ENCODE data around the gene NPB.

The NPB gene

GRCh38 chr17:81869221-81870130 is 32.6 kb upstream of the NPB start (continued):
- TF ChIP-seq ZFHX2 (tag by site-specific recombination; conservative IDR thresholded peaks at IDR 0.05) (peak; percentile 89), OVOL3 (tag by site-specific recombination; IDR thresholded peaks at IDR 0.05) (0 out of 2 replicates have a peak, but pooled peaks have one; percentile 18), ZNF169 (tag by site-specific recombination; IDR thresholded peaks at IDR 0.05) (no peak), ZNF792 (tag by site-specific recombination; IDR thresholded peaks at IDR 0.05) (no peak), ZNF610 (tag by site-specific recombination; IDR thresholded peaks at IDR 0.05; ENCODE audit: borderline replicate concordance) (peak; percentile 82; the same call in 1 of the 2 replicates), ZSCAN30 (tag by site-specific recombination; IDR thresholded peaks at IDR 0.05) (peak; percentile 86), ZNF530 (tag by site-specific recombination; IDR thresholded peaks at IDR 0.05; ENCODE audit: low read depth) (no peak), ZNF571 (tag by site-specific recombination; IDR thresholded peaks at IDR 0.05) (no peak), BCL11A (tag by site-specific recombination; IDR thresholded peaks at IDR 0.05; ENCODE audit: low read depth) (peak; percentile 93), ZBTB26 (tag by site-specific recombination; optimal IDR thresholded peaks at IDR 0.05) (peak; percentile 81), ZNF2 (tag by site-specific recombination; IDR thresholded peaks at IDR 0.05) (peak; percentile 74), ZEB2 (tag by site-specific recombination; IDR thresholded peaks at IDR 0.05) (peak; percentile 94), ZNF843 (tag by site-specific recombination; IDR thresholded peaks at IDR 0.05) (peak; percentile 53), ZNF747 (tag by site-specific recombination; IDR thresholded peaks at IDR 0.05) (no peak), SP2 (tag by site-specific recombination; IDR thresholded peaks at IDR 0.05) (peak; percentile 8), ZNF785 (tag by site-specific recombination; IDR thresholded peaks at IDR 0.05) (peak; percentile 57; the same call in 1 of the 2 replicates), GLIS1 (tag by site-specific recombination; IDR thresholded peaks at IDR 0.05) (peak; percentile 97), ZNF121 (tag by site-specific recombination; IDR thresholded peaks at IDR 0.05) (peak; percentile 34; the same call in 1 of the 2 replicates), REST (tag by site-specific recombination; IDR thresholded peaks at IDR 0.05) (0 out of 2 replicates have a peak, but pooled peaks have one; percentile 45), ZNF596 (tag by site-specific recombination; IDR thresholded peaks at IDR 0.05) (no peak), ZNF146 (tag by site-specific recombination; IDR thresholded peaks at IDR 0.05) (0 out of 2 replicates have a peak, but pooled peaks have one; percentile 7), INSM2 (tag by site-specific recombination; IDR thresholded peaks at IDR 0.05) (peak; percentile 30)
